Adipocyte (in vitro differentiated cells): Measurements from ENCODE around the gene OLA1.

Source experiments
- DNase-seq: peaks from one replicate; pipeline ENCODE4 v3.0.0-alpha.2; 2015; ENCODE audit warnings: low read depth
- H3K27me3 ChIP-seq: replicated peaks from 2 replicates; pipeline ENCODE4 v1.7.0; 2013; ENCODE audit warnings: mild to moderate bottlenecking, low read length, moderate library complexity; ENCODE audit not compliant: control insufficient read depth, insufficient read depth
- H3K36me3 ChIP-seq: 2 replicates; pipeline ENCODE4 v1.7.0; 2013; ENCODE audit warnings: low read length, mild to moderate bottlenecking, moderate library complexity; ENCODE audit not compliant: control insufficient read depth, insufficient read depth, severe bottlenecking
- H3K4me1 ChIP-seq: 2 replicates; pipeline ENCODE4 v1.7.0; 2013; ENCODE audit warnings: mild to moderate bottlenecking, low read length, moderate library complexity; ENCODE audit not compliant: control insufficient read depth, insufficient read depth
- H3K4me3 ChIP-seq: 2 replicates; pipeline ENCODE4 v1.7.0; 2013; ENCODE audit warnings: mild to moderate bottlenecking, low read length, moderate library complexity
- H3K9ac ChIP-seq: 2 replicates; pipeline ENCODE4 v1.7.0; 2013; ENCODE audit warnings: mild to moderate bottlenecking, low read length, moderate library complexity
- H3K9me3 ChIP-seq: 2 replicates; pipeline ENCODE4 v1.7.0; 2013; ENCODE audit warnings: mild to moderate bottlenecking, low read length, moderate library complexity; ENCODE audit not compliant: control insufficient read depth

Gene OLA1

GRCh38 chr2:174049895-174050294 is 198.4 kb downstream of the OLA1 start:
- no peaks in the 10 kb centered on the region for H3K9me3 ChIP-seq
- DNase-seq = no peak
- H3K27me3 ChIP-seq = no peaks in the 10 kb centered on the region
- H3K9ac ChIP-seq = no peak overlapping the region
- no peaks in the 10 kb centered on the region for H3K36me3 ChIP-seq
- H3K4me3 ChIP-seq = no peak overlapping the region
- peaks cover 41% of the 10 kb centered on the region for H3K4me1 ChIP-seq

GRCh38 chr2:174048243-174048642 is 200.1 kb downstream of the OLA1 start:
- H3K4me1 ChIP-seq = peaks cover 26% of the 10 kb centered on the region
- H3K9ac ChIP-seq = no peak overlapping the region
- no peak overlapping the region for H3K4me3 ChIP-seq
- no peaks in the 10 kb centered on the region for H3K36me3 ChIP-seq
- no peaks in the 10 kb centered on the region for H3K9me3 ChIP-seq
- no peaks in the 10 kb centered on the region for H3K27me3 ChIP-seq
- no peak for DNase-seq

- Histone ChIP-seq H3K4me3 (no peak overlapping the region), H3K27me3 (no peaks in the 10 kb centered on the region), H3K9me3 (no peaks in the 10 kb centered on the region), H3K9ac (no peak overlapping the region), H3K4me1 (peaks cover 21% of the 10 kb centered on the region), H3K36me3 (no peaks in the 10 kb centered on the region)
- DNase-seq = no peak
Observed at GRCh38 chr2:174047746-174048145, 200.6 kb downstream of the OLA1 start.

GRCh38 chr2:174046172-174046571 is 202.2 kb downstream of the OLA1 start:
- no peak for DNase-seq
- no peak overlapping the region for H3K4me3 ChIP-seq
- H3K27me3 ChIP-seq = no peaks in the 10 kb centered on the region
- H3K4me1 ChIP-seq = peaks cover 5% of the 10 kb centered on the region
- H3K36me3 ChIP-seq = no peaks in the 10 kb centered on the region
- H3K9ac ChIP-seq = no peak overlapping the region
- no peaks in the 10 kb centered on the region for H3K9me3 ChIP-seq

- no peaks in the 10 kb centered on the region for H3K9me3 ChIP-seq
- H3K27me3 ChIP-seq = no peaks in the 10 kb centered on the region
- H3K4me1 ChIP-seq = peaks cover 2% of the 10 kb centered on the region
- DNase-seq = no peak
- no peaks in the 10 kb centered on the region for H3K36me3 ChIP-seq
- H3K9ac ChIP-seq = no peak overlapping the region
- no peak overlapping the region for H3K4me3 ChIP-seq
Observed at GRCh38 chr2:174044556-174044955, 203.8 kb downstream of the OLA1 start.

GRCh38 chr2:174040417-174040701 is 208.0 kb downstream of the OLA1 start:
- Histone ChIP-seq H3K9me3 (no peaks in the 10 kb centered on the region), H3K36me3 (no peaks in the 10 kb centered on the region), H3K27me3 (no peaks in the 10 kb centered on the region), H3K9ac (no peak overlapping the region), H3K4me3 (no peak overlapping the region), H3K4me1 (peaks cover 29% of the 10 kb centered on the region)
- no peak for DNase-seq

- no peaks in the 10 kb centered on the region for H3K27me3 ChIP-seq
- peak overlapping the region; percentile 74 for H3K9ac ChIP-seq
- H3K4me1 ChIP-seq = peaks cover 32% of the 10 kb centered on the region
- DNase-seq = peak; percentile 98
- H3K4me3 ChIP-seq = peak overlapping the region; percentile 62
- no peaks in the 10 kb centered on the region for H3K9me3 ChIP-seq
- H3K36me3 ChIP-seq = no peaks in the 10 kb centered on the region
Observed at GRCh38 chr2:174039551-174040416, 208.5 kb downstream of the OLA1 start.

GRCh38 chr2:174038462-174038861 is 209.9 kb downstream of the OLA1 start:
- no peaks in the 10 kb centered on the region for H3K36me3 ChIP-seq
- no peak overlapping the region for H3K9ac ChIP-seq
- no peak overlapping the region for H3K4me3 ChIP-seq
- no peaks in the 10 kb centered on the region for H3K27me3 ChIP-seq
- no peak for DNase-seq
- no peaks in the 10 kb centered on the region for H3K9me3 ChIP-seq
- peaks cover 32% of the 10 kb centered on the region for H3K4me1 ChIP-seq

GRCh38 chr2:174036825-174037224 is 211.5 kb downstream of the OLA1 start:
- Histone ChIP-seq H3K4me3 (peak overlapping the region; percentile 75), H3K27me3 (no peaks in the 10 kb centered on the region)
- no peak for DNase-seq

GRCh38 chr2:174035981-174036742 is 212.2 kb downstream of the OLA1 start:
- no peaks in the 10 kb centered on the region for H3K27me3 ChIP-seq
- no peak for DNase-seq

More at GRCh38 chr2:174036825-174037224, 211.5 kb downstream of the OLA1 start:
- no peaks in the 10 kb centered on the region for H3K36me3 ChIP-seq
- peak overlapping the region; percentile 82 for H3K9ac ChIP-seq
- H3K9me3 ChIP-seq = no peaks in the 10 kb centered on the region
- H3K4me1 ChIP-seq = peaks cover 35% of the 10 kb centered on the region

GRCh38 chr2:174035117-174035635 is 213.2 kb downstream of the OLA1 start:
- Histone ChIP-seq H3K9ac (peak overlapping the region; percentile 82), H3K36me3 (no peaks in the 10 kb centered on the region)

More at GRCh38 chr2:174035981-174036742, 212.2 kb downstream of the OLA1 start:
- peak overlapping the region; percentile 82 for H3K9ac ChIP-seq
- H3K4me3 ChIP-seq = peak overlapping the region; percentile 75
- H3K9me3 ChIP-seq = no peaks in the 10 kb centered on the region
- H3K36me3 ChIP-seq = no peaks in the 10 kb centered on the region
- H3K4me1 ChIP-seq = peaks cover 38% of the 10 kb centered on the region

More at GRCh38 chr2:174035117-174035635, 213.2 kb downstream of the OLA1 start:
- no peak for DNase-seq
- no peaks in the 10 kb centered on the region for H3K27me3 ChIP-seq
- peaks cover 38% of the 10 kb centered on the region for H3K4me1 ChIP-seq
- H3K4me3 ChIP-seq = peak overlapping the region; percentile 75
- no peaks in the 10 kb centered on the region for H3K9me3 ChIP-seq
